HEK293 (cell line): ENCODE results near the gene PTRH2.
A peak's percentile ranks its signal among the peaks of the same experiment; 100 is the strongest.

Experiments
- FEZF1 ChIP-seq: fragments of 450-650 bp; formaldehyde crosslinking; IDR thresholded peaks from 2 replicates; pipeline ENCODE4 v1.5.1; 2016; ENCODE audit warnings: missing biosample characterization, missing genetic modification characterization
- REPIN1 ChIP-seq: fragments of 450-650 bp; formaldehyde crosslinking; IDR thresholded peaks from 2 replicates; pipeline ENCODE4 v1.5.1; 2017; ENCODE audit warnings: missing biosample characterization, missing genetic modification characterization, low read depth
- SALL2 ChIP-seq: fragments of 450-650 bp; formaldehyde crosslinking; IDR thresholded peaks from 2 replicates; pipeline ENCODE4 v1.5.0; 2017; ENCODE audit warnings: missing biosample characterization, mild to moderate bottlenecking, missing genetic modification characterization, borderline replicate concordance
- ZBTB48 ChIP-seq: fragments of 450-650 bp; formaldehyde crosslinking; IDR thresholded peaks from 2 replicates; pipeline ENCODE4 v1.5.1; 2016; ENCODE audit warnings: missing biosample characterization, missing genetic modification characterization
- ZIC2 ChIP-seq: fragments of 450-650 bp; formaldehyde crosslinking; IDR thresholded peaks from 2 replicates; pipeline ENCODE4 v1.5.1; 2016; ENCODE audit warnings: missing biosample characterization, missing genetic modification characterization
- ZNF157 ChIP-seq: fragments of 450-650 bp; formaldehyde crosslinking; IDR thresholded peaks from 2 replicates; pipeline ENCODE4 v1.5.1; 2016; ENCODE audit warnings: missing biosample characterization, missing genetic modification characterization
- ZNF174 ChIP-seq: fragments of 450-650 bp; formaldehyde crosslinking; IDR thresholded peaks from 2 replicates; pipeline ENCODE4 v1.5.0; 2017; ENCODE audit warnings: missing biosample characterization, mild to moderate bottlenecking, missing genetic modification characterization
- ZNF24 ChIP-seq: fragments of 450-650 bp; formaldehyde crosslinking; IDR thresholded peaks from 2 replicates; pipeline ENCODE4 v1.5.1; 2016; ENCODE audit warnings: missing biosample characterization, missing genetic modification characterization
- ZNF404 ChIP-seq: fragments of 450-650 bp; formaldehyde crosslinking; IDR thresholded peaks from 2 replicates; pipeline ENCODE4 v1.5.1; 2017; ENCODE audit warnings: missing biosample characterization, missing genetic modification characterization
- ZNF549 ChIP-seq: fragments of 450-650 bp; IDR thresholded peaks from 2 replicates; pipeline ENCODE4 v1.5.1; 2018; ENCODE audit warnings: missing biosample characterization, missing genetic modification characterization, mild to moderate bottlenecking, inconsistent platforms, moderate library complexity
- ZNF623 ChIP-seq: fragments of 450-650 bp; formaldehyde crosslinking; IDR thresholded peaks from 2 replicates; pipeline ENCODE4 v1.5.1; 2016; ENCODE audit warnings: missing biosample characterization, missing genetic modification characterization
- ZNF624 ChIP-seq: fragments of 450-650 bp; formaldehyde crosslinking; IDR thresholded peaks from 2 replicates; pipeline ENCODE4 v1.5.1; 2017; ENCODE audit warnings: missing biosample characterization, missing genetic modification characterization
- ZNF777 ChIP-seq: fragments of 450-650 bp; formaldehyde crosslinking; IDR thresholded peaks from 2 replicates; pipeline ENCODE4 v1.5.1; 2017; ENCODE audit warnings: missing biosample characterization, missing genetic modification characterization, borderline replicate concordance
- TF ChIP-seq, protein P1 (sequence below): fragments of 450-650 bp; formaldehyde crosslinking; conservative IDR thresholded peaks from 2 replicates; pipeline ENCODE4 v1.5.1; 2016; ENCODE audit warnings: low read depth, missing biosample characterization, missing genetic modification characterization
- TF ChIP-seq, protein P2 (sequence below): fragments of 450-650 bp; formaldehyde crosslinking; IDR thresholded peaks from 2 replicates; pipeline ENCODE4 v1.5.1; 2016; ENCODE audit warnings: missing biosample characterization, missing genetic modification characterization
- TF ChIP-seq, protein P3 (sequence below): fragments of 450-650 bp; formaldehyde crosslinking; IDR thresholded peaks from 2 replicates; pipeline ENCODE4 v1.5.1; 2016; ENCODE audit warnings: missing biosample characterization, missing genetic modification characterization, borderline replicate concordance
- TF ChIP-seq, protein P4 (sequence below): fragments of 450-650 bp; formaldehyde crosslinking; IDR thresholded peaks from 2 replicates; pipeline ENCODE4 v1.5.1; 2017; ENCODE audit warnings: missing biosample characterization, missing genetic modification characterization
- TF ChIP-seq, protein P5 (sequence below): fragments of 450-650 bp; formaldehyde crosslinking; conservative IDR thresholded peaks from 2 replicates; pipeline ENCODE4 v1.5.1; 2016; ENCODE audit warnings: low read depth, missing biosample characterization, missing genetic modification characterization
- TF ChIP-seq, protein P6 (sequence below): sonication (generic); formaldehyde crosslinking; IDR thresholded peaks from 2 replicates; pipeline ENCODE4 v1.8.1; 2022; ENCODE audit warnings: mild to moderate bottlenecking, moderate library complexity, missing genetic modification reagents

PTRH2 gene

DNA sequence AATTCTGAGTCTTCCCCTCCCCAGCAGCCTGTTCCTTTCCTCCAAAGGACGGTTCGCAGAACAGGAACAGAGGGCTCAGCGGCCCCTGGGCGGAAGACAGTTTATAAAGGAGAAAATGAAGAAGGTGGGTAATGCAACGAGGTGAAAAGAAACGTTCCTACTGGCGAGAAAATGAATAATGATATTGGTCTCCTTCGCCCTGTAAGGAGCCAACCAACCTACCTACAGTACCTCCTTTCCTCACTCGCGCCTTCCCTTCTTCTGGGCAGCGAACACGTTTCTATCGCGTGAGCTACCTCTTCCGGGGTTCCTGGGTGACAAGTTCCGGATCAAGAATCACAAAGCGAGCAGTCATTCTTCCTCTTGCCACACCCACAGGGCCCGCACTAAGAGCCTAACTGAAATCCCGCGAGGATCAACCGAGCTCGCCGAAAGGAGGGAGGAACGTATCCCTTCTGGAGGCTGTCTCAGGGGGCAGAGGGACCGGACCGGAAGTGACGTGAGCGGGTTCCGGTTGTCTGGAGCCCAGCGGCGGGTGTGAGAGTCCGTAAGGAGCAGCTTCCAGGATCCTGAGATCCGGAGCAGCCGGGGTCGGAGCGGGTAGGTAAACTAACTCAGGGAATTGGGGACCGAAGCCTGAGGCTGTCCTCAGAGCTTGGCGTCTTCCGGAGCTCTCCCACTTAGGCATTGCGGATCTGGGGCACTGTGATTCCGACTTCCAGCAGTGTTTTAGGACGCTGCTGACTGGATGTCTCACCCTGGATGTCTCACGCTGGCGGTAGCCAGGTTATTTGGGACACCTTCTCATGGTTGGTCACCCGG lies at the start of gene PTRH2, which contains the start of gene VMP1 (continued):
- TF ChIP-seq, protein P1, sequence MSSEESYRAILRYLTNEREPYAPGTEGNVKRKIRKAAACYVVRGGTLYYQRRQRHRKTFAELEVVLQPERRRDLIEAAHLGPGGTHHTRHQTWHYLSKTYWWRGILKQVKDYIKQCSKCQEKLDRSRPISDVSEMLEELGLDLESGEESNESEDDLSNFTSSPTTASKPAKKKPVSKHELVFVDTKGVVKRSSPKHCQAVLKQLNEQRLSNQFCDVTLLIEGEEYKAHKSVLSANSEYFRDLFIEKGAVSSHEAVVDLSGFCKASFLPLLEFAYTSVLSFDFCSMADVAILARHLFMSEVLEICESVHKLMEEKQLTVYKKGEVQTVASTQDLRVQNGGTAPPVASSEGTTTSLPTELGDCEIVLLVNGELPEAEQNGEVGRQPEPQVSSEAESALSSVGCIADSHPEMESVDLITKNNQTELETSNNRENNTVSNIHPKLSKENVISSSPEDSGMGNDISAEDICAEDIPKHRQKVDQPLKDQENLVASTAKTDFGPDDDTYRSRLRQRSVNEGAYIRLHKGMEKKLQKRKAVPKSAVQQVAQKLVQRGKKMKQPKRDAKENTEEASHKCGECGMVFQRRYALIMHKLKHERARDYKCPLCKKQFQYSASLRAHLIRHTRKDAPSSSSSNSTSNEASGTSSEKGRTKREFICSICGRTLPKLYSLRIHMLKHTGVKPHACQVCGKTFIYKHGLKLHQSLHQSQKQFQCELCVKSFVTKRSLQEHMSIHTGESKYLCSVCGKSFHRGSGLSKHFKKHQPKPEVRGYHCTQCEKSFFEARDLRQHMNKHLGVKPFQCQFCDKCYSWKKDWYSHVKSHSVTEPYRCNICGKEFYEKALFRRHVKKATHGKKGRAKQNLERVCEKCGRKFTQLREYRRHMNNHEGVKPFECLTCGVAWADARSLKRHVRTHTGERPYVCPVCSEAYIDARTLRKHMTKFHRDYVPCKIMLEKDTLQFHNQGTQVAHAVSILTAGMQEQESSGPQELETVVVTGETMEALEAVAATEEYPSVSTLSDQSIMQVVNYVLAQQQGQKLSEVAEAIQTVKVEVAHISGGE (tag by site-specific recombination): peak; percentile 97
- TF ChIP-seq ZIC2 (tag by site-specific recombination) (no peak), ZNF549 (no peak), FEZF1 (tag by site-specific recombination) (peak; percentile 97), ZNF623 (tag by site-specific recombination) (0 out of 2 replicates have a peak, but pooled peaks have one; percentile 10), ZNF777 (tag by site-specific recombination) (no peak), ZNF24 (tag by site-specific recombination) (peak; percentile 33; the same call in 1 of the 2 replicates), ZNF157 (no peak), ZNF404 (tag by site-specific recombination) (no peak), SALL2 (tag by site-specific recombination) (no peak), ZNF624 (tag by site-specific recombination) (no peak), ZBTB48 (tag by site-specific recombination) (peak; percentile 85), REPIN1 (no peak), ZNF174 (tag by site-specific recombination) (no peak)
- TF ChIP-seq, protein P2, sequence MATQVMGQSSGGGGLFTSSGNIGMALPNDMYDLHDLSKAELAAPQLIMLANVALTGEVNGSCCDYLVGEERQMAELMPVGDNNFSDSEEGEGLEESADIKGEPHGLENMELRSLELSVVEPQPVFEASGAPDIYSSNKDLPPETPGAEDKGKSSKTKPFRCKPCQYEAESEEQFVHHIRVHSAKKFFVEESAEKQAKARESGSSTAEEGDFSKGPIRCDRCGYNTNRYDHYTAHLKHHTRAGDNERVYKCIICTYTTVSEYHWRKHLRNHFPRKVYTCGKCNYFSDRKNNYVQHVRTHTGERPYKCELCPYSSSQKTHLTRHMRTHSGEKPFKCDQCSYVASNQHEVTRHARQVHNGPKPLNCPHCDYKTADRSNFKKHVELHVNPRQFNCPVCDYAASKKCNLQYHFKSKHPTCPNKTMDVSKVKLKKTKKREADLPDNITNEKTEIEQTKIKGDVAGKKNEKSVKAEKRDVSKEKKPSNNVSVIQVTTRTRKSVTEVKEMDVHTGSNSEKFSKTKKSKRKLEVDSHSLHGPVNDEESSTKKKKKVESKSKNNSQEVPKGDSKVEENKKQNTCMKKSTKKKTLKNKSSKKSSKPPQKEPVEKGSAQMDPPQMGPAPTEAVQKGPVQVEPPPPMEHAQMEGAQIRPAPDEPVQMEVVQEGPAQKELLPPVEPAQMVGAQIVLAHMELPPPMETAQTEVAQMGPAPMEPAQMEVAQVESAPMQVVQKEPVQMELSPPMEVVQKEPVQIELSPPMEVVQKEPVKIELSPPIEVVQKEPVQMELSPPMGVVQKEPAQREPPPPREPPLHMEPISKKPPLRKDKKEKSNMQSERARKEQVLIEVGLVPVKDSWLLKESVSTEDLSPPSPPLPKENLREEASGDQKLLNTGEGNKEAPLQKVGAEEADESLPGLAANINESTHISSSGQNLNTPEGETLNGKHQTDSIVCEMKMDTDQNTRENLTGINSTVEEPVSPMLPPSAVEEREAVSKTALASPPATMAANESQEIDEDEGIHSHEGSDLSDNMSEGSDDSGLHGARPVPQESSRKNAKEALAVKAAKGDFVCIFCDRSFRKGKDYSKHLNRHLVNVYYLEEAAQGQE (tag by site-specific recombination): 0 out of 2 replicates have a peak, but pooled peaks have one; percentile 38
- TF ChIP-seq, protein P3, sequence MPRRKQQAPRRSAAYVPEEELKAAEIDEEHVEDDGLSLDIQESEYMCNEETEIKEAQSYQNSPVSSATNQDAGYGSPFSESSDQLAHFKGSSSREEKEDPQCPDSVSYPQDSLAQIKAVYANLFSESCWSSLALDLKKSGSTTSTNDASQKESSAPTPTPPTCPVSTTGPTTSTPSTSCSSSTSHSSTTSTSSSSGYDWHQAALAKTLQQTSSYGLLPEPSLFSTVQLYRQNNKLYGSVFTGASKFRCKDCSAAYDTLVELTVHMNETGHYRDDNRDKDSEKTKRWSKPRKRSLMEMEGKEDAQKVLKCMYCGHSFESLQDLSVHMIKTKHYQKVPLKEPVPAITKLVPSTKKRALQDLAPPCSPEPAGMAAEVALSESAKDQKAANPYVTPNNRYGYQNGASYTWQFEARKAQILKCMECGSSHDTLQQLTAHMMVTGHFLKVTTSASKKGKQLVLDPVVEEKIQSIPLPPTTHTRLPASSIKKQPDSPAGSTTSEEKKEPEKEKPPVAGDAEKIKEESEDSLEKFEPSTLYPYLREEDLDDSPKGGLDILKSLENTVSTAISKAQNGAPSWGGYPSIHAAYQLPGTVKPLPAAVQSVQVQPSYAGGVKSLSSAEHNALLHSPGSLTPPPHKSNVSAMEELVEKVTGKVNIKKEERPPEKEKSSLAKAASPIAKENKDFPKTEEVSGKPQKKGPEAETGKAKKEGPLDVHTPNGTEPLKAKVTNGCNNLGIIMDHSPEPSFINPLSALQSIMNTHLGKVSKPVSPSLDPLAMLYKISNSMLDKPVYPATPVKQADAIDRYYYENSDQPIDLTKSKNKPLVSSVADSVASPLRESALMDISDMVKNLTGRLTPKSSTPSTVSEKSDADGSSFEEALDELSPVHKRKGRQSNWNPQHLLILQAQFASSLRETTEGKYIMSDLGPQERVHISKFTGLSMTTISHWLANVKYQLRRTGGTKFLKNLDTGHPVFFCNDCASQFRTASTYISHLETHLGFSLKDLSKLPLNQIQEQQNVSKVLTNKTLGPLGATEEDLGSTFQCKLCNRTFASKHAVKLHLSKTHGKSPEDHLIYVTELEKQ: no peak
- TF ChIP-seq, protein P4, sequence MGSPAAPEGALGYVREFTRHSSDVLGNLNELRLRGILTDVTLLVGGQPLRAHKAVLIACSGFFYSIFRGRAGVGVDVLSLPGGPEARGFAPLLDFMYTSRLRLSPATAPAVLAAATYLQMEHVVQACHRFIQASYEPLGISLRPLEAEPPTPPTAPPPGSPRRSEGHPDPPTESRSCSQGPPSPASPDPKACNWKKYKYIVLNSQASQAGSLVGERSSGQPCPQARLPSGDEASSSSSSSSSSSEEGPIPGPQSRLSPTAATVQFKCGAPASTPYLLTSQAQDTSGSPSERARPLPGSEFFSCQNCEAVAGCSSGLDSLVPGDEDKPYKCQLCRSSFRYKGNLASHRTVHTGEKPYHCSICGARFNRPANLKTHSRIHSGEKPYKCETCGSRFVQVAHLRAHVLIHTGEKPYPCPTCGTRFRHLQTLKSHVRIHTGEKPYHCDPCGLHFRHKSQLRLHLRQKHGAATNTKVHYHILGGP (tag by site-specific recombination): no peak
- TF ChIP-seq, protein P5, sequence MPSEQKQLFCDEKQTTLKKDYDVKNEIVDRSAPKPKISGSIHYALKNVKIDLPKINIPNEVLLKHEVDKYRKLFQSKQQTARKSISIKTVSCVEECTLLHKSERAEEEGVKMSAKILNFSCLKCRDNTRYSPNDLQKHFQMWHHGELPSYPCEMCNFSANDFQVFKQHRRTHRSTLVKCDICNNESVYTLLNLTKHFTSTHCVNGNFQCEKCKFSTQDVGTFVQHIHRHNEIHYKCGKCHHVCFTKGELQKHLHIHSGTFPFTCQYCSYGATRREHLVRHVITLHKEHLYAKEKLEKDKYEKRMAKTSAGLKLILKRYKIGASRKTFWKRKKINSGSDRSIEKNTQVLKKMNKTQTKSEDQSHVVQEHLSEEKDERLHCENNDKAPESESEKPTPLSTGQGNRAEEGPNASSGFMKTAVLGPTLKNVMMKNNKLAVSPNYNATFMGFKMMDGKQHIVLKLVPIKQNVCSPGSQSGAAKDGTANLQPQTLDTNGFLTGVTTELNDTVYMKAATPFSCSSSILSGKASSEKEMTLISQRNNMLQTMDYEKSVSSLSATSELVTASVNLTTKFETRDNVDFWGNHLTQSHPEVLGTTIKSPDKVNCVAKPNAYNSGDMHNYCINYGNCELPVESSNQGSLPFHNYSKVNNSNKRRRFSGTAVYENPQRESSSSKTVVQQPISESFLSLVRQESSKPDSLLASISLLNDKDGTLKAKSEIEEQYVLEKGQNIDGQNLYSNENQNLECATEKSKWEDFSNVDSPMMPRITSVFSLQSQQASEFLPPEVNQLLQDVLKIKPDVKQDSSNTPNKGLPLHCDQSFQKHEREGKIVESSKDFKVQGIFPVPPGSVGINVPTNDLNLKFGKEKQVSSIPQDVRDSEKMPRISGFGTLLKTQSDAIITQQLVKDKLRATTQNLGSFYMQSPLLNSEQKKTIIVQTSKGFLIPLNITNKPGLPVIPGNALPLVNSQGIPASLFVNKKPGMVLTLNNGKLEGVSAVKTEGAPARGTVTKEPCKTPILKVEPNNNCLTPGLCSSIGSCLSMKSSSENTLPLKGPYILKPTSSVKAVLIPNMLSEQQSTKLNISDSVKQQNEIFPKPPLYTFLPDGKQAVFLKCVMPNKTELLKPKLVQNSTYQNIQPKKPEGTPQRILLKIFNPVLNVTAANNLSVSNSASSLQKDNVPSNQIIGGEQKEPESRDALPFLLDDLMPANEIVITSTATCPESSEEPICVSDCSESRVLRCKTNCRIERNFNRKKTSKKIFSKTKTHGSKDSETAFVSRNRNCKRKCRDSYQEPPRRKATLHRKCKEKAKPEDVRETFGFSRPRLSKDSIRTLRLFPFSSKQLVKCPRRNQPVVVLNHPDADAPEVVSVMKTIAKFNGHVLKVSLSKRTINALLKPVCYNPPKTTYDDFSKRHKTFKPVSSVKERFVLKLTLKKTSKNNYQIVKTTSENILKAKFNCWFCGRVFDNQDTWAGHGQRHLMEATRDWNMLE: peak; percentile 100
- TF ChIP-seq, protein P6, sequence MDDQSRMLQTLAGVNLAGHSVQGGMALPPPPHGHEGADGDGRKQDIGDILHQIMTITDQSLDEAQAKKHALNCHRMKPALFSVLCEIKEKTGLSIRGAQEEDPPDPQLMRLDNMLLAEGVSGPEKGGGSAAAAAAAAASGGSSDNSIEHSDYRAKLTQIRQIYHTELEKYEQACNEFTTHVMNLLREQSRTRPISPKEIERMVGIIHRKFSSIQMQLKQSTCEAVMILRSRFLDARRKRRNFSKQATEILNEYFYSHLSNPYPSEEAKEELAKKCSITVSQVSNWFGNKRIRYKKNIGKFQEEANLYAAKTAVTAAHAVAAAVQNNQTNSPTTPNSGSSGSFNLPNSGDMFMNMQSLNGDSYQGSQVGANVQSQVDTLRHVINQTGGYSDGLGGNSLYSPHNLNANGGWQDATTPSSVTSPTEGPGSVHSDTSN (CRISPR knock-in tag): 0 out of 2 replicates have a peak, but pooled peaks have one; percentile 36
